ENCODE data around the gene MIB1.

DNA sequence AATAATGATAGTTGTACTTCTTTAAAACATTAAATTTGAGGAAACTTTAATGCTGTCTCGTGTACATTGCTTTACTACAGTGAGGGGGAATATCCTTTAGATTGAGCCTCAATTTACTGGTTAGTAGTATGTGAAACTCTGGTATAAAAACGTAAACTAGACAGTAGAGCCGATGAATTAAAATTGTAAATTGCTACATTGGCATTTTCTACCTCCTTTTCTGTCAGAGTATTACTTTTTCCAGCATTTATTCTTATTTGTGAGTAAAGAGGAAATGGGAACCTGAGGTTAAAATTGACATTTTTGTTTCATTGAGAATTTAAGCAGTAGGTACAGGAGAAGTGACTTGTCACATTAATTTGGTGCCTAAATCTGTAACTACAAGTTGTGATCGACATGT lies 128.2 kb downstream of the MIB1 start:
- TF ChIP-seq PBX3 (IDR thresholded peaks at IDR 0.05) (no peak), RCOR1 (IDR thresholded peaks at IDR 0.05; ENCODE audit: low read length) (no peak), EP300 (IDR thresholded peaks at IDR 0.05; ENCODE audit: borderline replicate concordance in 1 of 2, low read depth in 1 of 2, low read length in 1 of 2) (no peak)
- TF ChIP-seq, protein P1, sequence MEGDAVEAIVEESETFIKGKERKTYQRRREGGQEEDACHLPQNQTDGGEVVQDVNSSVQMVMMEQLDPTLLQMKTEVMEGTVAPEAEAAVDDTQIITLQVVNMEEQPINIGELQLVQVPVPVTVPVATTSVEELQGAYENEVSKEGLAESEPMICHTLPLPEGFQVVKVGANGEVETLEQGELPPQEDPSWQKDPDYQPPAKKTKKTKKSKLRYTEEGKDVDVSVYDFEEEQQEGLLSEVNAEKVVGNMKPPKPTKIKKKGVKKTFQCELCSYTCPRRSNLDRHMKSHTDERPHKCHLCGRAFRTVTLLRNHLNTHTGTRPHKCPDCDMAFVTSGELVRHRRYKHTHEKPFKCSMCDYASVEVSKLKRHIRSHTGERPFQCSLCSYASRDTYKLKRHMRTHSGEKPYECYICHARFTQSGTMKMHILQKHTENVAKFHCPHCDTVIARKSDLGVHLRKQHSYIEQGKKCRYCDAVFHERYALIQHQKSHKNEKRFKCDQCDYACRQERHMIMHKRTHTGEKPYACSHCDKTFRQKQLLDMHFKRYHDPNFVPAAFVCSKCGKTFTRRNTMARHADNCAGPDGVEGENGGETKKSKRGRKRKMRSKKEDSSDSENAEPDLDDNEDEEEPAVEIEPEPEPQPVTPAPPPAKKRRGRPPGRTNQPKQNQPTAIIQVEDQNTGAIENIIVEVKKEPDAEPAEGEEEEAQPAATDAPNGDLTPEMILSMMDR (IDR thresholded peaks at IDR 0.05), result no peak
